Peyer's patch (tissue), 4 donors: ENCODE results near the gene LPO.

ENCODE experiments used
- POLR2A ChIP-seq, 2 donors: fragments of 450-650 bp; IDR thresholded peaks; one replicate each; pipeline ENCODE4 v1.5.1; 2017; ENCODE audit warnings: antibody characterized with exemption in 2 of 2, mild to moderate bottlenecking in 2 of 2, moderate library complexity in 2 of 2
- TF ChIP-seq, protein P1 (sequence below), 6 experiments: fragments of 450-650 bp in 4 of 6; fragments of 200-600 bp in 2 of 6; sonication (generic) in 1 of 6; IDR thresholded peaks; one replicate each; pipeline ENCODE4 v1.5.1; 2017 to 2019; ENCODE audit warnings: antibody characterized with exemption in 6 of 6, mild to moderate bottlenecking in 3 of 6, moderate library complexity in 1 of 6

DNA sequence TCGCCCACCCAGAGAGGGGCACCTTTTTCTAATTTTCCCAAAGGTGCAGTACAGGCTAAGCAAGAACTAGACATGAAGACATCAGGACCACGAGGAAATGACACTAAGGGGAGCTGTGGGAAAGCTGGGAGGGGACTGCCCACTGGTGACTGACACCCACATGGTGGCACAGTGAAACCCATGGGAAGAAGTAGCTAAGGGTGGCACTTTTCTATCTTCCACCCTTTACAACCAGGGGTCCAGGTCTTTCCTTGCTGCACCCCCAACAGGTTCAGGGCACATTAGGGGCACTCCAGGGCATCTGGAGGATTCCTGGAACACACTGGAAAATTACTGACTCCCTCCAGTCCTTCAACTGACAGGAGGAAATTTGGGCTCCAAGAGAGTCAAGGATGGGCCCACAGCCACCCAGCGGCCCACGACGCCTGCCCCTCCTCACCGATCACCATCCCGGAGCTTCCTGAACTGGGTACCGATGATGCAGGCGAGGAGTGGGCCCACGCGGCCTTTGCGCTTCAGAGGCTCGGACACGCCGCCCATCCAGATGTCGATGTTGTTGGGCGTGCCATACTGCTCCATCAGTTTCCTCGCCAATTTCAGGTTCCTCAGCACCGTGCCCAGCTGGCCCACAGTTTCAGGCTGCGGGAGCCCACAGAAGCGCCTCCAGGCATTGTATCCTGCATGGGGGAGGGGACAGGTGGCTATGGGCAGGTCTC is 33.0 kb downstream of the LPO start:
- TF ChIP-seq, protein P1, sequence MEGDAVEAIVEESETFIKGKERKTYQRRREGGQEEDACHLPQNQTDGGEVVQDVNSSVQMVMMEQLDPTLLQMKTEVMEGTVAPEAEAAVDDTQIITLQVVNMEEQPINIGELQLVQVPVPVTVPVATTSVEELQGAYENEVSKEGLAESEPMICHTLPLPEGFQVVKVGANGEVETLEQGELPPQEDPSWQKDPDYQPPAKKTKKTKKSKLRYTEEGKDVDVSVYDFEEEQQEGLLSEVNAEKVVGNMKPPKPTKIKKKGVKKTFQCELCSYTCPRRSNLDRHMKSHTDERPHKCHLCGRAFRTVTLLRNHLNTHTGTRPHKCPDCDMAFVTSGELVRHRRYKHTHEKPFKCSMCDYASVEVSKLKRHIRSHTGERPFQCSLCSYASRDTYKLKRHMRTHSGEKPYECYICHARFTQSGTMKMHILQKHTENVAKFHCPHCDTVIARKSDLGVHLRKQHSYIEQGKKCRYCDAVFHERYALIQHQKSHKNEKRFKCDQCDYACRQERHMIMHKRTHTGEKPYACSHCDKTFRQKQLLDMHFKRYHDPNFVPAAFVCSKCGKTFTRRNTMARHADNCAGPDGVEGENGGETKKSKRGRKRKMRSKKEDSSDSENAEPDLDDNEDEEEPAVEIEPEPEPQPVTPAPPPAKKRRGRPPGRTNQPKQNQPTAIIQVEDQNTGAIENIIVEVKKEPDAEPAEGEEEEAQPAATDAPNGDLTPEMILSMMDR (IDR thresholded peaks at IDR 0.05) = no peak
- TF ChIP-seq POLR2A (IDR thresholded peaks at IDR 0.05) = no peak
